ENCODE results near the gene TSPAN9.

Gene TSPAN9

GRCh38 chr12:3215410-3215975 is 138.3 kb downstream of the TSPAN9 start:
- no peak overlapping the region for H3K4me3 ChIP-seq (ENCODE audit: low read length in 2 of 2)
- no peaks in the 10 kb centered on the region for H3K36me3 ChIP-seq (ENCODE audit: control insufficient read depth in 2 of 2, insufficient read depth in 2 of 2, low read length in 2 of 2)
- no peaks in the 10 kb centered on the region for H3K27me3 ChIP-seq (ENCODE audit: control insufficient read depth in 2 of 2, insufficient read depth in 2 of 2, low read length in 2 of 2)
- no peak overlapping the region for H3K9ac ChIP-seq (ENCODE audit: low read depth in 1 of 2, low read length in 2 of 2)
- H3K27ac ChIP-seq (ENCODE audit: low read depth in 2 of 2, low read length in 2 of 2), result no peak overlapping the region
- H3K9me3 ChIP-seq (ENCODE audit: control insufficient read depth in 2 of 2, low read length in 2 of 2), result no peaks in the 10 kb centered on the region
- peaks cover 0 to 2% of the 10 kb centered on the region in 2 donors for H3K4me1 ChIP-seq (ENCODE audit: control insufficient read depth in 2 of 2, insufficient read depth in 2 of 2, low read length in 2 of 2)

DNA sequence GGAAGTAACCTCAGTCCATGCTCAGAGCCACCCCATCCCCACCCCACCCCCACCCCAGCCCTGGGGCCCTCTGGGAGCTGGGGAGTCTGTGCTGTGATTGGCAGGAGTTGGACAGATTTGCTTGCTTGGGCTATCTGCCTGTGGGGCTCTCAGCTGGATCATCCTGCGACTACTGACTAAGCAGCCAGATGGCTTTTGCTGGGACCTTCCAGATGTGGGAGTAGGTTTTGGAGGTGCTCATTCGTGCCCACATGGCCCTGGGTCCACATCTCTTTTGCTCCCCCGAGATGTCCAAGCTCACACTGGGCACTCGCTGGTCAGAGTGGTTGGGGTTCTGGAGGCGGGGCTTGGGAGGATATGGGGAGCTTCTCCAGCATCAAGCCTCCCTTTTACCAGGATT is 138.9 kb downstream of the TSPAN9 start:
- H3K27ac ChIP-seq (ENCODE audit: low read depth in 2 of 2, low read length in 2 of 2), result no peak overlapping the region
- no peaks in the 10 kb centered on the region for H3K9me3 ChIP-seq (ENCODE audit: control insufficient read depth in 2 of 2, low read length in 2 of 2)
- no peaks in the 10 kb centered on the region for H3K27me3 ChIP-seq (ENCODE audit: control insufficient read depth in 2 of 2, insufficient read depth in 2 of 2, low read length in 2 of 2)
- H3K4me3 ChIP-seq (ENCODE audit: low read length in 2 of 2), result no peak overlapping the region
- H3K36me3 ChIP-seq (ENCODE audit: control insufficient read depth in 2 of 2, insufficient read depth in 2 of 2, low read length in 2 of 2), result no peaks in the 10 kb centered on the region
- peaks cover 0 to 2% of the 10 kb centered on the region in 2 donors for H3K4me1 ChIP-seq (ENCODE audit: control insufficient read depth in 2 of 2, insufficient read depth in 2 of 2, low read length in 2 of 2)
- no peak overlapping the region for H3K9ac ChIP-seq (ENCODE audit: low read depth in 1 of 2, low read length in 2 of 2)

DNA sequence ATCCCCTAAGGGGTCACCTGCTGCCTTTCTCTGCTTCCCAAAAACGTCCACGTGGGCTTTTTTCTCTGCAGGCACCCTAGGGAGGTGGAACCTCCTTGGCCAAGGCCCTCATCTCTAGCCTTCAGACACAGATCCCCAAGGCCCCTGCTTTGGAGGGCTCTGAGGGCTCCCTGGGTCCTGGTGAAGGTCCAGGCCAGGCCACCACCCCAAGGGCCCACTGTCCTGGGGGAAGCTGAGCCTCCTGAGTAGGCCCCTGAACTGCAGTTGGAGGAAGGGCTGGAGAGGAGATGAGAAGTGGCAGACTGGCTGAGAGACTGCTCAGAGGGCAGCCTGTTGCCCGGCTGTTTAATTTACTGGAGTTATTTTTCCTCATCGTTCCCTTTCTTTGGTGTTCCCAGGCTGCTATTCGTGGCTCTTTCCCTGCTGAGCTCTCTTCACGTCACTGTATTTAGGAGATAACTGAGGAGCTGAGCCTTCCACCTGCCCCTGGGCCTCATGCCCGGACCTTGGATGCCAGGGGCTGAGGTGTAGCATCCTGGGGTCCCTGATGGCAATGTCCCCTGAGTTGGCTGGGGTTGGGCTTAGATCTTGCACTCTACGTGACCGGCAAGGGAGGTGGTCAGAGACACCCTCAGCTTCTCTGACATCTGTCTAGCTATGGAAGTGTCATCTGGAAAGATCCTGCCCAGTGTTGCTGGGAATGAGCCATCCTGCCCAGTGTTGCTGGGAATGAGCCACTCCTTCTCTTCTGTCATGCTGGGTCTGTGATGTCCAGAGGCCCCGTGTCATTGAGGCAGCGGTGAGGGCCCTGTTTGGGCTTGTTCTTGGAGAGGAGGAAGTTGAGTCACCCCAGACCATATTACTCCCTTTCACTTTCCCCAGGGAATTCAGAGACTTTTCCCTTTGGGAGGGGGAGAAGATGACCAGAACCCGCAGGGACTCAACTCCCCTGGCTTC is 139.8 kb downstream of the TSPAN9 start:
- no peaks in the 10 kb centered on the region for H3K27me3 ChIP-seq (ENCODE audit: control insufficient read depth in 2 of 2, insufficient read depth in 2 of 2, low read length in 2 of 2)
- H3K9ac ChIP-seq (ENCODE audit: low read depth in 1 of 2, low read length in 2 of 2), result no peak overlapping the region
- no peak overlapping the region for H3K4me3 ChIP-seq (ENCODE audit: low read length in 2 of 2)
- peaks cover 0 to 2% of the 10 kb centered on the region in 2 donors for H3K4me1 ChIP-seq (ENCODE audit: control insufficient read depth in 2 of 2, insufficient read depth in 2 of 2, low read length in 2 of 2)
- no peaks in the 10 kb centered on the region for H3K9me3 ChIP-seq (ENCODE audit: control insufficient read depth in 2 of 2, low read length in 2 of 2)
- no peaks in the 10 kb centered on the region for H3K36me3 ChIP-seq (ENCODE audit: control insufficient read depth in 2 of 2, insufficient read depth in 2 of 2, low read length in 2 of 2)
- H3K27ac ChIP-seq (ENCODE audit: low read depth in 2 of 2, low read length in 2 of 2), result no peak overlapping the region

DNA sequence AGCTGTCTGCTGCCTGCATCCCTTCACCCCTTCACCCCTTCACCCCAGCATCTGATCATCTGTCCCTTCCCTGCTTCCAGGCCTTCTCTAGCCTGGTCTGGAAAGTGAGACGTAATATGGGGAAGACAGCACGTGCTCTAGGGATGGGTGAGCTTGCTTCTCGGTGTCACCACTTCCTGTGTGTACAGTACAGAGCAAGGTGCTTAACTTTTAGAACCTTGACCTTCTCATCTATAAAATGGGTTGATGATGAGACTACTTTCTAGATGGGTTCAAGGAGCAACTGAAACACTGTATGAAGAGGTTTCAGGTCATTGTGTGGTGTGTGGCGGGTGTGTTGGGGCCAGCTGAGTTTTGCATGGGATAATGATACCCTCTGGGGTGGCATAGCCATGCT is 140.5 kb downstream of the TSPAN9 start:
- no peak overlapping the region for H3K4me3 ChIP-seq (ENCODE audit: low read length in 2 of 2)
- no peaks in the 10 kb centered on the region for H3K36me3 ChIP-seq (ENCODE audit: control insufficient read depth in 2 of 2, insufficient read depth in 2 of 2, low read length in 2 of 2)
- H3K27ac ChIP-seq (ENCODE audit: low read depth in 2 of 2, low read length in 2 of 2), result no peak overlapping the region
- peaks cover 0 to 2% of the 10 kb centered on the region in 2 donors for H3K4me1 ChIP-seq (ENCODE audit: control insufficient read depth in 2 of 2, insufficient read depth in 2 of 2, low read length in 2 of 2)
- no peaks in the 10 kb centered on the region for H3K27me3 ChIP-seq (ENCODE audit: control insufficient read depth in 2 of 2, insufficient read depth in 2 of 2, low read length in 2 of 2)
- H3K9ac ChIP-seq (ENCODE audit: low read depth in 1 of 2, low read length in 2 of 2), result no peak overlapping the region
- no peaks in the 10 kb centered on the region for H3K9me3 ChIP-seq (ENCODE audit: control insufficient read depth in 2 of 2, low read length in 2 of 2)

DNA sequence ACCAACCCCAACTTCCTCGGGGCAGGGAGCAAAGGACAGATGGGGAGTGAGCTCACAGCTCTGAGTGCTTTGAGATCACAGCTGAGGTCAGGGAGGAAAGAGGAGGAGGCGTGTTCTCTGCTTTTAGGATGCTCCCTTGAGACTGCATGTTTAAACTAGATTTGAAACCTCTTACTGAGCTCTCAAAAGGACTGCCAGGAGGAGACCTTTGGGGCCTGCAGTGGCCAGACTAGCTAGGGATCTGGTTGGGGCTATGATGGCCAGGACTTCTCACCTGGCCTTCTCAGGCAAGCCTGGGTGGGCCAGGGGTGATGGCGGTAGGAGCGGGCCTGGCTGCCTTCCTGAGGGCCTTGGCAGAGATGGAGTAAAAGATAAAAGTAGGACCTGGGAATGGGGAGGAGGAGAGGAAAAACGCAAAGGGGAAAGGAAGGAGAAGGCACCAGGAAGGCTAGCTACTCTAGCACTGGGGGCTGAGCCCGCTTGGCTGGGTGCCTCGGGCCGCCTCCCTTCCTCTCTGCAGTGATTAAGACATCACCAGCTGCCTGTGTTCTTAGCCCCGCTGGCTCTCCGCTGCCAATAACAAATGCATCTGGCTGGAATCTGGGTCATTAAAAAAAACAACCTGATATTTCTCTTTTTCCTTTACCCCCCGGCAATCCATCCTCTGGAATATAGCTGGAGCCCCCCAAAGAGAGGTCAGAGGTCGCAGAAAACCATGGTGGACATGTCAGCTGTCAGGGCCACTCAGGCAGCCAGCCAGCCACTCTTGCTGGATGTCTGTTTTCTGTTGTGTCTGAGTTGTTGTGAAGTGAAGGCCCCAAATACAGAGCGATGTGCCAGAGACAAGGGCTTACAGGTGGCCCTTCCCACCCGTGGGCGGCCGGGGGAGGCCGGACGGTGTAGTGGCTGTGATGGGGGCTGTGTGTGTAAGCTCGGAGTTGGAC is 141.3 kb downstream of the TSPAN9 start:
- H3K27ac ChIP-seq (ENCODE audit: low read depth in 2 of 2, low read length in 2 of 2), result no peak overlapping the region
- H3K9me3 ChIP-seq (ENCODE audit: control insufficient read depth in 2 of 2, low read length in 2 of 2), result no peaks in the 10 kb centered on the region
- no peak overlapping the region for H3K9ac ChIP-seq (ENCODE audit: low read depth in 1 of 2, low read length in 2 of 2)

DNA sequence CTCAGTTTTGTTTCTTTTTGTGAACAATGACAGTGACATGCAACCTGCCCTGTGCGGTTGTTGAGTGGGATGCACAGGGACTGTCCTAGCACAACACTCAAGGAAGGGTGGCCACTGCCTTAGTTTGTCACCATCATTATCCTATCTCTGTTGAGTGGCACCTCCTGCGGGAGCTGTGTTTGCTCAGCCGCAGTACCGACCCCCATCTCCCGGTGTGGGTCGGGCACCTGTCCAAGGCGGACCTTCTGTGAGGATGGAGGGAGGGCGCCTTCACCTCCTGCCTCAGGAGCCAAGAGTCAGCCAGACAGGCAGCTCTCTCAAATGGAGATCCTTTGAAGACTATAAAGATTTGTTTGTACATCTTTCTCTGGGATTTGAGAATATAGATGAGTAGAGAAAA is 142.1 kb downstream of the TSPAN9 start:
- peaks cover 0 to 2% of the 10 kb centered on the region in 2 donors for H3K4me1 ChIP-seq (ENCODE audit: control insufficient read depth in 2 of 2, insufficient read depth in 2 of 2, low read length in 2 of 2)
- no peak overlapping the region for H3K27ac ChIP-seq (ENCODE audit: low read depth in 2 of 2, low read length in 2 of 2)
- H3K4me3 ChIP-seq (ENCODE audit: low read length in 2 of 2), result no peak overlapping the region
- H3K36me3 ChIP-seq (ENCODE audit: control insufficient read depth in 2 of 2, insufficient read depth in 2 of 2, low read length in 2 of 2), result no peaks in the 10 kb centered on the region
- no peaks in the 10 kb centered on the region for H3K27me3 ChIP-seq (ENCODE audit: control insufficient read depth in 2 of 2, insufficient read depth in 2 of 2, low read length in 2 of 2)
- H3K9ac ChIP-seq (ENCODE audit: low read depth in 1 of 2, low read length in 2 of 2), result no peak overlapping the region
- no peaks in the 10 kb centered on the region for H3K9me3 ChIP-seq (ENCODE audit: control insufficient read depth in 2 of 2, low read length in 2 of 2)

More for the DNA sequence above, 141.3 kb downstream of the TSPAN9 start:
- Histone ChIP-seq H3K36me3 (ENCODE audit: control insufficient read depth in 2 of 2, insufficient read depth in 2 of 2, low read length in 2 of 2) (no peaks in the 10 kb centered on the region), H3K4me3 (ENCODE audit: low read length in 2 of 2) (no peak overlapping the region), H3K4me1 (ENCODE audit: control insufficient read depth in 2 of 2, insufficient read depth in 2 of 2, low read length in 2 of 2) (peaks cover 0 to 2% of the 10 kb centered on the region in 2 donors), H3K27me3 (ENCODE audit: control insufficient read depth in 2 of 2, insufficient read depth in 2 of 2, low read length in 2 of 2) (no peaks in the 10 kb centered on the region)

DNA sequence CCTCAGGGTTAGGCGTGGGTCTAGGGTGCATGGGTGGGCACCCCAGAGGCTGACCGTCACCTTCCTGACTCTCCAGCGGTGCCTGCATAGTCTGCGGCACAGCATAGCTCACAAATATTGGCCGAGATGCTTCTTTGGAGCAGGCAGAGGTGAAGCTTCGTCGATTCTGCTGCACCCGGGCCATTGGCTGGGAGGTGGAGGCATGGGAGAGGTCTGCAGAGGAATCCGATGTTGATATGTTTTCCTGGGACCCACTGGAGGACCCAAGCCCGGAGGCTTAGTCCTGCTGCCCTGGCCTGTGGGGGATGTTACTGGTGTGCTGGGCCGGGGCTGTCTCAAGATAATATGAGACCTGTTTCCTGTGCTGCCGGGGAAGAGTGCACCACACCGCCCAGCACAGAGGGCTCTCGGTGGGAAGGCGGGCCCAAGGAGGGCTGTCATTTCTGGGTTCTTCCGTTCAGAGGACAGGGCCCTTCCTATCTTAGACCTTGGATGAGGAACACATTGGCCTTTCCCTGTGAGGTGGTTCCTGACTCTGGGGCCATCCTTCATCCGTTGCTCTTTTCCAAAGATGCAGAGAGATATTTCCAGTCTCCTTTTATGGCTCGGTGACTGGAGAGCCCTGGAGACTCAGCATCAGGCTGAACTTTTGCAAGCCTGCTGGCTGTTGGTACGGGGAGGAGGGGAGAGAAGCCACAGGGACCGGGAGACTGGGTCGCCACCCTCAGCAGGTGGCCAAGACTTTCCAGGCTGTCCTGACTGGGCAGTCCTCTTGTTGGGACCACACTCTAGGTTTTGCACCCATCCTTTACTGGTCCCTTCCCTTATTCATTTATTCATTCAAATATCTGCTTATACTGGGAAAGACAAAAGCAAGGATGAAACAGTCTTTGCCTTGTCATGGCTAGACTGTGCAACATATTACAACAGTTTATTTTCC is 143.5 kb downstream of the TSPAN9 start:
- Histone ChIP-seq H3K4me3 (ENCODE audit: low read length in 2 of 2) (no peak overlapping the region), H3K27ac (ENCODE audit: low read depth in 2 of 2, low read length in 2 of 2) (no peak overlapping the region), H3K9me3 (ENCODE audit: control insufficient read depth in 2 of 2, low read length in 2 of 2) (no peaks in the 10 kb centered on the region), H3K36me3 (ENCODE audit: control insufficient read depth in 2 of 2, insufficient read depth in 2 of 2, low read length in 2 of 2) (no peaks in the 10 kb centered on the region), H3K9ac (ENCODE audit: low read depth in 1 of 2, low read length in 2 of 2) (no peak overlapping the region), H3K4me1 (ENCODE audit: control insufficient read depth in 2 of 2, insufficient read depth in 2 of 2, low read length in 2 of 2) (peaks cover 0 to 2% of the 10 kb centered on the region in 2 donors), H3K27me3 (ENCODE audit: control insufficient read depth in 2 of 2, insufficient read depth in 2 of 2, low read length in 2 of 2) (no peaks in the 10 kb centered on the region)

DNA sequence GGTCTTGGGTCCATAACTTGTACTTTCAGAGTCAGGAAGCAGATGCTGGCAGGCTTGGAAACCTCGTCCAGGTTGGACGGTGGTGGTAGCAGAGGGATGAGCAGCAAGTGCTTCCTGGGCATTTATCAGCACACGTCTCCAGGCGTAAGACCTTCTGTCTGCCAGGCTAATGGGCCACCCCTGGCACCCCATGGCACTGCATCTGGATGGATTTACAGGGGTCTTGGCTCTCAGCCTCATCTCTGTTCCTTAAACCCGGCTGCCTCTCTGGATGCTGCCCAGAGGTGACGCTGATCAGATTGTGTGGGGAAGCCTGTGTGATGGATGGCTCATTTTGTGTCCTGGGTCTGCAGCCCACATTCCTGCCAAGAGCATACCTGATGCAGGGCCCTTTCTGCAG is 145.1 kb downstream of the TSPAN9 start:
- H3K9ac ChIP-seq (ENCODE audit: low read depth in 1 of 2, low read length in 2 of 2), result no peak overlapping the region
- no peaks in the 10 kb centered on the region for H3K27me3 ChIP-seq (ENCODE audit: control insufficient read depth in 2 of 2, insufficient read depth in 2 of 2, low read length in 2 of 2)
- no peaks in the 10 kb centered on the region for H3K36me3 ChIP-seq (ENCODE audit: control insufficient read depth in 2 of 2, insufficient read depth in 2 of 2, low read length in 2 of 2)
- H3K27ac ChIP-seq (ENCODE audit: low read depth in 2 of 2, low read length in 2 of 2), result no peak overlapping the region
- no peak overlapping the region for H3K4me3 ChIP-seq (ENCODE audit: low read length in 2 of 2)
- H3K4me1 ChIP-seq (ENCODE audit: control insufficient read depth in 2 of 2, insufficient read depth in 2 of 2, low read length in 2 of 2), result peaks cover 0 to 2% of the 10 kb centered on the region in 2 donors
- H3K9me3 ChIP-seq (ENCODE audit: control insufficient read depth in 2 of 2, low read length in 2 of 2), result no peaks in the 10 kb centered on the region

- no peaks in the 10 kb centered on the region for H3K27me3 ChIP-seq (ENCODE audit: control insufficient read depth in 2 of 2, insufficient read depth in 2 of 2, low read length in 2 of 2)
- no peak overlapping the region for H3K27ac ChIP-seq (ENCODE audit: low read depth in 2 of 2, low read length in 2 of 2)
Measured at GRCh38 chr12:3222979-3223378, 145.8 kb downstream of the TSPAN9 start.

More at GRCh38 chr12:3222979-3223378, 145.8 kb downstream of the TSPAN9 start:
- Histone ChIP-seq H3K36me3 (ENCODE audit: control insufficient read depth in 2 of 2, insufficient read depth in 2 of 2, low read length in 2 of 2) (no peaks in the 10 kb centered on the region), H3K4me3 (ENCODE audit: low read length in 2 of 2) (no peak overlapping the region), H3K9ac (ENCODE audit: low read depth in 1 of 2, low read length in 2 of 2) (no peak overlapping the region), H3K4me1 (ENCODE audit: control insufficient read depth in 2 of 2, insufficient read depth in 2 of 2, low read length in 2 of 2) (peaks cover 0 to 2% of the 10 kb centered on the region in 2 donors), H3K9me3 (ENCODE audit: control insufficient read depth in 2 of 2, low read length in 2 of 2) (no peaks in the 10 kb centered on the region)

All from mucosa of rectum (tissue), 2 donors.